Cardiac septum (tissue), 1 donor: ENCODE results near the gene KLHL2. TPM values are rescaled to one million over a fixed set of nuclear protein-coding genes. Genes with fewer than 3 reads are reported as not detected.
"Not testable (repeated sequence)": the region's sequence is repeated elsewhere in the genome, so short reads cannot be mapped to it uniquely, and the experiment has no call there.

Source experiments
- DNase-seq: peaks from one replicate; pipeline ENCODE4 v3.0.0-alpha.2; 2020; ENCODE audit warnings: low spot score
- intact Hi-C: fragments of 100-400 bp; cut with DNase I; formaldehyde crosslinking; loops from one replicate; pipeline ENCODE4 v1.14.0; 2022
- total RNA-seq: library from RNA; stranded (reverse); fragmentation: NEBNext Ultra II Directional; extraction: Animal tissue kit (Norgen Biotek cat#: 25700); gene quantifications from one replicate; pipeline ENCODE4 v1.2.1, GENCODE V29; 2021
- donor health status: DM: no; HTN: no; CAD: no.

Gene KLHL2
- total RNA-seq, 1 donor from 2014 or later, result 13.1 TPM

DNA sequence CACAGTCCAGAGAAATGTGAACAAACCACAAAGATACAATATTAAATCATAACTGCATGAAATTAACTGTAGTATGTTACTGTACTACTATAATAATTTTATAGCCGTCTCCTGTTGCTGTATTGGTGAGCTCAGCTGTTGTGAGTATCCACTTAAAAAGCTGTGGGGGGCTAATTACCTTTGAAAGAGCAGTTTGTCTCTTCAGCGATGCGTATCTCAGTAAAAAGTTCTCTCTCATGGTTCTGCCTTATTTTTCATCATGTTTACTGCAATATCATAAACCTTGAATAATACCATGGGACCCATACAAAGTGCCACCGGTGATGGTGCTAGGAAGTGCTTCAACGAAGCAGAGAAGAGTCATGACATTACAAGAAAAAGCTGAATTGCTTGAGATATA, 111.7 kb downstream of the KLHL2 start:
- intact Hi-C loops, result no loop called here

DNA sequence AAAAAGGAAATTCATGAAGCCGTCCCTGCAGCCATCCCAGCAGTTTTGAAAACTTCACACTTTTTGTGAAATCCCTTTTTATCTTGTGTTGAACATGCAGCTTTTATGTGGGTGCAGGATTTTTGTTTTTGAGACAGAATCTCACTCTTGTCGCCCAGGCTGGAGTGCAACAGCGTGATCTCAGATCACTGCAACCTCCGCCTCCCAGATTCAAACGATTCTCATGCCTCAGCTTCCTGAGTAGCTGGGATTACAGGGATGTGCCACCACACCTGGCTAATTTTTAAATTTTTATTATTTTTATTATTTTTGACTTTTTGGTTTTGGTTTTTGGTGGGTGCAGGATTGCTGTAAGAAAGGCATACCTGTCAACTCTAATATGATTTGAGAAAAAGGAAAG, 112.1 kb downstream of the KLHL2 start:
- DNase-seq, result no peak
- intact Hi-C loops, result no loop called here

More for the DNA sequence above, 111.7 kb downstream of the KLHL2 start:
- no peak for DNase-seq

DNA sequence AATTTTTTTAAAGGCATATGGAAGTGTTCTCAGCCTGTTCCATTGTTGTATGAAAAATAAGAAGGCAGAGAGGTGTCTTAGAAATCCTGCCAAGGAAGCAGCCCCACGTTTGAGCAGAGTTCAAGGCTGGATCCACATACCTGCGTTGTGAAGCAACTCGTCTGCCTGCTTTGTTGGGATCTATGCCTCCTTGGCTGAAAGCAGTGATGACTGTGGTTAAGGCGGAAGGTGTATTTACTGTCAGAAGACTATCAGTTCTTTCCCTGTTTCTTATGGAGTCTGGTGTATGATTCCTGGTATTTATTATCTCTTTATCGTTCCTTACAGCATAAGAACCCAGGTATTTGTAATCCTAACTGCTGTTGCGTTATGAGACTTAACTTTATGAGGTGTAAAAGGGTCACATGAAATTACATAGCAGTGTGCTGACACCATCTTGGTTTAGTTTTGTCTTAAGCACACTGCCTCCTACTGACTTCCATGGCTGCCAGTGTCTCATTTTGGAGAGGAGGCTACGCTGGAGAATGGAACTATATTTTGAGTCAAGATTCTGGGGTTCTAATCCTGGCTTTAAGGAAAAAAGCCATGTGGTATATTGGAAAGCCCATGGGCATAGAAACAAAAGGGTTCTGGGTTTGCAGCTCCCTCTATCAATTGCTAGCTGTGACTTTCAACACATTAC, 117.0 kb downstream of the KLHL2 start:
- DNase-seq, result no peak
- intact Hi-C loops, result no loop called here

DNA sequence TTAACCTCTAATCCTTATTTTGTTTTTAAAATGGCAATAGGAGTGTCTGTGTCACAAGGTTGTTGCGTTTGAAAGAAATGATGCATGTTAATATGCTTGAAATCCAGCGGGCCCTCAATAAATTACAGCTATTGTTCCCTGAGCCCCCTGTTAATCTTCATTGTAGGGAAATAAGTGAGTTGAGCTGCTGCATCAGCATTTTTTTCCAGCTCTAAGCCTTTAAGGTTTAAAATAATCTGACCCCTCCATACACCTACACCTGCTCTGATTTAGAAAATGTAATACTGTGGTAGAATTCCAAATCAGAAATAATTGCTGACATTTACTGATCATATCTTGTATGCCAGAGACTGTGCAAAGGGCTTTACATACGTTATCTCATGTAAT, 117.5 kb downstream of the KLHL2 start:
- DNase-seq, result no peak
- intact Hi-C loops, result loop anchor here (5.0 kb wide), 2 partner anchors 193 to 213 kb away; partner anchors contain the start of gene TMEM192

DNA sequence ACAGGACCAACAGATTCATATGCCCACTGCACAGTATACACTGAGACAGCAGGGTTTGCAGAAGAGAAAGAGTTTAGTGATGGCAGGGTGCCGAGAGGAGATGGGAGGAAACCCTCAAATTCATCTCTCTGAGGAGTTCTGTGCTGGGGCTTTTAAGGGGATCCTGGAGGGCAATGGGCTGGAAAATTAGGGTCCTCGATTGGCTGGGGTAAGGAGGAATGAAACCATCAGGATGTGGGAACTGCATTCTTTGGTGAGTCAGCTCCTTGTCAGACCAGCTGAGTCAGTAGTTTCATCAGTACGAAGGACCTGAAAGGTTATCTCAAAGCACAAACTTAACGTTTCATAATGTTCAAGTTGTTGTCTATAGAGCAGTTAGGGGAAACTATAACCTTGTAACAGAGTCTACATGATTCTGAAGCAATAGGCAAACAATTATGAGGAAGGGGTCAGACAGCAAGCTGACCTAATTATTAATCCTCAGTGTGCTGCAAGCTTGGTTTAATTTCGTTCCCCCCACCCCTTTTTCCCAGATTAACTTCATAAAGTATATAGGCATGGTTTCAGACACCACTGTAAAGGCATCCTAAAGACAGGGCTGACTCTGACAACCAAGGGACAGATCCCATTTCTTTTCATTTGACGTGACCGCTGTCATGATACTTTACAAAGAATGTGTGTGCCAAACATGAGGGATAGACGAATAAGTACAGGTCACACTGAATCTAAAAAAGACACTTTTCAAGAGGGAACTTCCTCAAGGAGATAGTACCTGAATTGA, 118.6 kb downstream of the KLHL2 start:
- DNase-seq, result no peak
- intact Hi-C loops, result loop anchor here (5.0 kb wide), 2 partner anchors 194 to 214 kb away; partner anchors contain the start of gene TMEM192

DNA sequence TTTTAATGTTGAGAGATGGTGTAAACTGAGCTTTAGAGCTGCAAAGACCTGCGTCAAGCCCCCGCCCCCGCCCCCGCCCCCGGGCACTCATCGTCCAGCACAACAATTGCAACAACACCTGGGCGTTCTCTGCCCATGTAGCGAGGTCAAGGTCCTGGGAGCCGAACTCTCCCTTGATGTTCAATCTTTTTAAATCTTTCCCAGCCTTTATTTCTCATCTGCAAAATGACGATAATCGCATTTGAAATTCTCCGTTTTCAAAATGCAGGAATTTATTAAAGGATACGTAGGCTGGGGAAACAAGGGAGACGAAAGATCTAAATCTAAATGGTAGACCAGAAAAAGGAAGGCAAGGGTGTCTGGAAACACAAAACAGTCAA, 119.5 kb downstream of the KLHL2 start:
- intact Hi-C loops, result loop anchor here (1.0 to 5.0 kb wide), 3 partner anchors 119 to 215 kb away; partner anchors contain the start of gene TMEM192
- no peak for DNase-seq

DNA sequence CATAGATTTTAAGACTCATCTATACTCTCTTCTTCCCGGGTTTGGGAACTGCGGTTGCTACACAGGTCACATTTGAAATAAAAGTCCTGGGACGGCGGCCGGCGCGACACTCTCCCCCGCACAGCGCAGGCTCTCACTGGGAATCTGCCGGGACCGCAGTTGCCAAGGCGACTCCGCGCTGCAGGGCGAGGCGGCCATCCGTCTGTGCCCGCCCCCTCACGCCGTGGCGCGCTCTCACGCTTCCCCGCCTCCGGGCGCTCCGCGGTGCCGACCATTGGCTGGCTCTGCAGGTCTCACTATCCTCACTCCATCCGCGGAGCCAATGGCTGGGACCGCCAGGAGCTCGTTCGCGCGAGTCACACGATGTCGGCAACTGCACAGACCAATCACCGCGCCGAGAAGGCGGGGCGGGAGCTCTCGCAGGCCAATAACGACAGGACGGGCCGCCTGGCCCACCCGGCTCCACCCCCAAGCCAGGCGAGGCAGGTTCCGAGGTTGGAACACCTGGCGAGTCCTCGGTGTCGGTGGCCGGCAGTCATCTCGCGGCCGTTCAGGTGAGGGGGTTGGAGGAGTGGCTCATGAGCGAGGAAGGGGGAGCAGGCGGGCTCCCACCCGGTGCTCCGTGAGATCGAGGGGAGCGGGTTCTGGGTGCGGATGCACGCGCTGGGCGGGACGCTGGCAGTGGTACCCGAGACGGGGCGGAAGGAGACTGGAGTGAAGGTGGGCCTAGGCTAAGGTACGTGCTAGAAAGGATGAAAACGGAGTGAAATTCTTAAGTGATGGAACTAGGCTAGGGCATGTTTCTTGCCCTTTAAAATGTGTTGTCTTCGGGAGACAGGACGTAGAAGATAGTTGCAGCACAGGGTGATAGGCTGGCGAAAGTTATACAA, 120.1 kb downstream of the KLHL2 start, which contains the start of gene MSMO1:
MSMO1 (plus strand) TSS at position 459 of the 890 bp plus-strand sequence. CDS start 5,702 bp downstream, outside the sequence.
- intact Hi-C loops, result loop anchor here (1.0 to 5.0 kb wide), 3 partner anchors 119 to 215 kb away; partner anchors contain the start of gene TMEM192
- DNase-seq, result peak; percentile 100

DNA sequence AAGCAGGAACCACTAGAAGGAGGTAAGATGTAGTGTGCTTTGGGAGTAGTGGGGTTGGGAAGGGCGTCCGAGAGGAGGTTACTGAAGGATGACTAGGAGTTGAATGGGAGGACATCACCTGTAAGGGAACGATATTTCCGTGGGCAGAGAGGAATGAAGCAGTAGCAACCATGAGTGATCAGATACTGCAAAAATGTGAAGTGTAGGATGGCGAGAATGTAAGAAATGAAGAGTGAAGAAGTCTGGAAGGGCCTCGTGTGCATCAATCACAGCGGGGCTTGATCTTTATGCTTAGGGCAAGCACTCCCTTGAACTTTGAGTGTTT, 120.7 kb downstream of the KLHL2 start:
- intact Hi-C loops, result loop anchor here (5.0 kb wide), 2 partner anchors 196 to 216 kb away; partner anchors contain the start of gene TMEM192
- no peak for DNase-seq

DNA sequence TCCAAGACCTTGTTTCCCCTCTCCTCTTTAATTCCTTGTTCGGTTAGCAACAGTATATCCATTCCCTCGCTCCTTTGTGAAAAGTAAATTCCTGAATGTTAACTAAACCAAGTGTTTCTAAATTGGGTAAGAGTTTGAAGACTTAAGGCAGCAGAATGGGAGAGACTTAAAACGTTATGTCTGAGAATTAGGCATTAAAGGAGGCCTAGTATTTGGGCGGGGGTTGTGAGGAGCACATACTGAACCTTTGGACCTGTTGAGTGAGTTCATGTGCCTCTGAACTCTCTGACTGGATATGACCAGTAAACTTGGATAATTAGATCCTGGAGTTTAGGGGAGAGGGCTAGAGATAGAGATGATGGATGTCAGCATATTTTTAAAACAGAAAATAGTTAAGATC, 121.3 kb downstream of the KLHL2 start:
- intact Hi-C loops, result loop anchor here (5.0 kb wide), 2 partner anchors 196 to 216 kb away; partner anchors contain the start of gene TMEM192
- DNase-seq, result no peak

DNA sequence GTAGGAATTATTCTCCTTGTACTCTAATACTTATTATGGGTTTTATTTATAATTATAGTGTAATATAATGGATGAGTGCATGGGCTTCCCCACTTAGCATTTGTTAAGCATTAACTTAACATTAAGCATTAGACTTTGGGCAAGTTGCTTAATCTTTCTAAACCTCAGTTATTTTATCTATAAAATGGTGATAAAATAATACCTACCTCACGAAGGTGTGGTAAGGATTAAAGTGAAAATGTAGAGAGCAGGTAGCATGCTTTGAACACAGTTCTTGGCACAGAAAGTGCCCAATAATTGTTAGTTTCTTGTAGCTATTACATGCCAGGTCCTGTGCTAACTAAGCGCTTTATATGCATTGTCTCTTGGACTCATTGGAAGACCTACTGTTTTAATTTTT, 122.7 kb downstream of the KLHL2 start:
- no peak for DNase-seq
- intact Hi-C loops, result no loop called here

DNA sequence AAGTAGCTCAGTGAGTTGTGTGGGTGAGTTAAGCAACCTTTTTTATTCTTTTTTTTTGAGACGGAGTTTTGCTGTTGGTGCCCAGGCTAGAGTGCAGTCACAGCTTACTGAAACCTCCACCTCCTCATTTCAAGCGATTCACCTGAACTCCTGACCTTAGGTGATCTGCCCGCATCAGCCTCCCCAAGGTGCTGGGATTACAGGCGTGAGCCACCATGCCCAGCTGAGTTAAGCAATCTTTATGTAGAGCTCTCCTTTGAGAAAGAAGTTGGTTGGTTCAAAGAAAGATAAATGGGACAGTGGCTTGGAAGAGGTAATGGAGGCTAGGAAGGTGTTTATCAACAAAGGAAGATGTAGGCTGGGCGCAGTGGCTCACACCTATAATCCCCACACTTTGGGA, 123.3 kb downstream of the KLHL2 start:
- no peak for DNase-seq
- intact Hi-C loops, result no loop called here

DNA sequence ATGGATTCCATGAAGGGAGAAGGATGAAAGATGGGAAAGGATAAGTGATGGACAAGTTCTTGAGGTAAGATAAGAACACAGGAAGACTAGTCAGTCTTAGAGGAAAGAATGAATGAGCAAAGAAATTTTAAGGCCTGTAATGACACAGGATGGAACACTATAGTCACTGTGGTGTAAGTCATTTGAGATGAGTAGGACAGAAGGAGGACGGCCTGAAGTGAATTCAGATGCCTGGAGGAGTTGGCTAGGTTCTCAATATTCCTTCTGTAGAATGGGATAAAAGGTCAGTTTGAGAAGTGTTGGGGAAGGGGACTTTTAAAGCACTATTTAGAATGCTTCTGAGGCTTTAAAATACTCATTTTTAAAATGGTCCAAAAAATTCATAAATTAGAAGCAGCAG, 124.0 kb downstream of the KLHL2 start:
- intact Hi-C loops, result no loop called here
- DNase-seq, result no peak

DNA sequence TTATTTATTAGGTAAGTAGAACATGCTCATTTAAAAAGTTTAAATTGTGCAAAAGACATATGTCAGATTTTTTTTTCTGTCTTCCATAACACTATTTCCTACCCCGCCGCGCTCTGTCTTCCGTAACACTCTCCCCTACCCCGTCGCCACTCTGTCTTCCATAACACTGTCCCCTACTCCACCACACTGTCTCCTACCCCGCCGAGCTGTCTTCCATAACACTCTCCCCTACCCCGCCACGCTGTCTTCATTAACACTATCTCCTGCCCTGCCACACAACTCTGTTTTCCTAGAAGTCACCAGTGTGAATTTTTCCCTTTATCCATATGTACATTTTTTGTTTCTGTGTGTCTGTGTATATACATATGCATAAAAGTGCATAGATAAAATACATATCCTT, 124.5 kb downstream of the KLHL2 start:
- intact Hi-C loops, result no loop called here
- no peak for DNase-seq

DNA sequence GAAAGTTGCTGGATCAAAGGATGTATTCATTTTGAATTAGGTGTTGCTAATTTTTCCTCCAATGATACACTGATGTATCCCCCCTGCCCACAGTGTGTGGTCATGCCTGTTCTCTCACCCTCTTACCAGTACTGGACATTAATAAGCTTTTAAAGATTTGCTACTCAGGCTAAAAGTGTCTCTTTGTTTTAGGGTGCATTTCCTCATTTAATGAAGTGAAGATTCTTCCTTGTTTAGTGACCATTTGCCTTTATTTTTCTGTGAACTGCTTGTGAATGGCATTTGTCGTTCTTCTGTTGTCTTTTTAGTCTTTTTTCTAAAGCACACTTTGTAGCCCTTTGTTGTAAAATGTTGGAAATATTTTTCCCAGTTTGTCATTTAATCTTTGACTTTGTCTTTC, 125.1 kb downstream of the KLHL2 start:
- no peak for DNase-seq
- intact Hi-C loops, result no loop called here

DNA sequence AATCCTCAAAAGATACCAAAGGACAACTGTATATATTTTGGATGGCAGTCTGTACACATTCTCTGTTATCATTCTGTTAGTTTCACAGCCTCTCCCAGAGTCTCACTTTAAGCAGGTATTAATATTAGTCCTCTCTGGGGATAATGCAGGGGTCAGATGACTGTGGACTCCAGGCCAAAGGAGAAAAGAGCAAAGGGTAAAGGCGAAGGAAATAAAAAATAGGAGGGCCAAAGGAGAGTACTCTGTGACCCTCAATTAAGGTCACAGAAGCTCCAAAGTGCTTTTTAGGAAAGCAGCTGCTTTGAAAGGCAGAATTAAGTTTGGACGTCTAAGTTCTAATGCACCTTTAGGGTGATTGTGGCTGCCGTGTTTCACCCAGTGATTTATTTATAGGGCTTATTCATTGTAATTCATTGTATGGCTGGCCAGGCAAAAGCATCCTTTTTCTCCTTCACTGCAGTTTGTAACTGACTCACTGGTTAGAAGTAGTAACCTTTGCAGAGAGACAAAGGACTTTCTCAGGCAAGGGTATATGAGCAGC, 127.9 kb downstream of the KLHL2 start:
- no peak for DNase-seq
- intact Hi-C loops, result no loop called here

DNA sequence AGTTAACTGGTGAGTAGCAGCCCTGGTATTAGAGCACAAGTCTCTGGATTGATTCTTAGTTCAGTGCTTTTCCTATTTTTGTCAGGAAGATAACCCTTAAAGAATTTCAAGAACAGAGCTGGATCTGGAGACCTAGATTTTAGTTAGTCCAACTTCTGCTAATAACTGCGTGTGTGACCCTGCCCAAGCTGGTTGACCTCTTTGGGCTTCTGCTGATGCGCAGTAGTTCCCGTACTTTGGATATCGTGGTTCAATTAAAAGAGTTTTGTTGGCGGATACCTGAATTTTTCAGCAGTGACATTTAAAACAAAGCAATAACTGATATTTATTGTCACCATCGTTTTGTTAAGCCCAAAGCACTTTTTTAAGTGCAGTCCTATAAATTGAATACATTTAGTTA, 129.4 kb downstream of the KLHL2 start:
- no peak for DNase-seq
- intact Hi-C loops, result no loop called here

DNA sequence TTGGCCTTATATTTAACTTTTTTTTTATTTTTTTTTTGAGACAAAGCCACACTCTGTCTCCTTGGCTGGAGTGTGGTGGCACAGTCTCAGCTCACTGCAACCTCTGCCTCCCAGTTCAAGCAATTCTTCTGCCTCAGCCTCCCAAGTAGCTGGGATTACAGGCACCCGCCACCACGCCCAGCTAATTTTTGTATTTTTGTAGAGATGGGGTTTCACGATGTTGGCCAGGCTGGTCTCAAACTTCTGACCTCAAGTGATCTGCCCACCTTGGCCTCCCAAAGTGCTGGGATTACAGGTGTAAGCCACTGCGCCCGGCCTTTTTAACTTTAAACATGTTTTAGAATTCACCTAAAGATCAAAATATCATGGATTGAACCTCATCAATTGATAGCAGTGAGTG, 135.0 kb downstream of the KLHL2 start:
- DNase-seq, intact Hi-C loops: not testable (repeated sequence)

DNA sequence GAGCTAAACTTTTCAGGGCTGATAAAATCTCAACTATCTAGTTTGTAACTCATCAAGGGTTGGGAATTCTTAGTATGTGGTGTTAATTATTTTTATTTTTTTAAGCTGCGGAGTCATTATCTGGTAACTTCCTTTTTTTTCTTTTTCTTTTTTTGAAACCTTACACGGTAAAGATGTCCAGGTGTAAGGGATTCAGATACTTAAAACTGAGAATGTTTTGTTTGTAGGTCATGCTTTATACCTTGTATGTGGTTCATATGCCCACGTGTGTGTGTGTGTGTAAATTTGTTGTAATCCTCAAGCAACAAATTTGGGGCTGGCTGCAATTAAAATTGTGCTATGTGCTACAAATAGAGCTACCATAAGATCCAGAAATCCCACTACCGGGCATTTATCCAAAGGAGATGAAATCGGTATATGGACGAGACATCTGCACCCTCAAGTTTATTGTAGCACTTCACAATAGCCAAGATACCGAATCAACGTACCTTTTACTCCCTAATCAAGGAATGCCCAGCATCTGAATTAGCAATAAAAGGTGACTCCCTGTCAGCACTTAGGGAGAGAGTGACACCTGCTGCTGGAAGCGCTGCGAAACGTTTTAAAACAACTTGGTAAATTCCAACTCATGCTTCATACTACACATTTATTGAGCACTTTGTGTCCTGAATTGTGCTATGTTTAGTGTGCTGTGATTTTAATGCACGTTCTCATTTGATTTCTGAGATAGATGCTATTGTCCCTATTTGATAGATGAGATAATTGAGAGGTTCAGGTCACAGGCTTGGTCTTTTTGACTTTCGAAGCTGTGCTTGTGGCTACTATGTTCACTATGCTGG, 136.2 kb downstream of the KLHL2 start:
- intact Hi-C loops, result no loop called here
- no peak for DNase-seq
